Muscle of leg (tissue), 11 donors: ENCODE measurements around the gene KLF15. TPM values are rescaled to one million over a fixed set of nuclear protein-coding genes. Genes with fewer than 3 reads are reported as not detected.
"Not testable (repeated sequence)": the region's sequence is repeated elsewhere in the genome, so short reads cannot be mapped to it uniquely, and the experiment has no call there.

Source experiments
- DNase-seq: peaks from one replicate; pipeline ENCODE4 v3.0.0; 2013
- H3K27ac ChIP-seq: one replicate; pipeline ENCODE4 v1.5.1; 2013; ENCODE audit warnings: mild to moderate bottlenecking, low read length, control low read depth
- H3K27me3 ChIP-seq: one replicate; pipeline ENCODE4 v1.6.1; 2013; ENCODE audit warnings: low read length; ENCODE audit not compliant: control insufficient read depth, insufficient read depth
- H3K36me3 ChIP-seq: one replicate; pipeline ENCODE4 v1.6.1; 2013; ENCODE audit warnings: low read length; ENCODE audit not compliant: control insufficient read depth, insufficient read depth
- H3K4me1 ChIP-seq: one replicate; pipeline ENCODE4 v1.6.1; 2013; ENCODE audit warnings: low read length; ENCODE audit not compliant: control insufficient read depth, insufficient read depth
- H3K4me3 ChIP-seq: one replicate; pipeline ENCODE4 v1.5.1; 2013; ENCODE audit warnings: low read length, control low read depth
- H3K9me3 ChIP-seq: replicated peaks from 2 replicates; pipeline ENCODE4 v1.6.1; 2013; ENCODE audit warnings: low read depth, low read length; ENCODE audit not compliant: control insufficient read depth
- WGBS: methylation state at CpG from one replicate; pipeline ENCODE4 v1.1.5; 2013; ENCODE audit warnings: missing lambda C conversion rate; ENCODE audit not compliant: insufficient coverage; 5-methylcytosine and 5-hydroxymethylcytosine counted together
- polyA plus RNA-seq, 8 donors: library from polyadenylated mRNA; unstranded; fragments of 120-200 nt; gene quantifications; one replicate each; pipeline versions ENCODE4 v1.2.1 to v1.2.3, GENCODE V29; 2013; ENCODE audit warnings: inconsistent platforms in 1 of 8, low replicate concordance in 1 of 8; ENCODE audit not compliant: insufficient read length in 8 of 8, insufficient read depth in 1 of 8
- total RNA-seq: library from RNA; stranded (reverse); fragments of 120-200 nt; gene quantifications from one replicate; pipeline ENCODE4 v1.2.4, GENCODE V29; 2013

The KLF15 gene
- total and polyA plus RNA-seq, 9 donors: 0.64 to 2.1 (median 0.93) TPM

DNA sequence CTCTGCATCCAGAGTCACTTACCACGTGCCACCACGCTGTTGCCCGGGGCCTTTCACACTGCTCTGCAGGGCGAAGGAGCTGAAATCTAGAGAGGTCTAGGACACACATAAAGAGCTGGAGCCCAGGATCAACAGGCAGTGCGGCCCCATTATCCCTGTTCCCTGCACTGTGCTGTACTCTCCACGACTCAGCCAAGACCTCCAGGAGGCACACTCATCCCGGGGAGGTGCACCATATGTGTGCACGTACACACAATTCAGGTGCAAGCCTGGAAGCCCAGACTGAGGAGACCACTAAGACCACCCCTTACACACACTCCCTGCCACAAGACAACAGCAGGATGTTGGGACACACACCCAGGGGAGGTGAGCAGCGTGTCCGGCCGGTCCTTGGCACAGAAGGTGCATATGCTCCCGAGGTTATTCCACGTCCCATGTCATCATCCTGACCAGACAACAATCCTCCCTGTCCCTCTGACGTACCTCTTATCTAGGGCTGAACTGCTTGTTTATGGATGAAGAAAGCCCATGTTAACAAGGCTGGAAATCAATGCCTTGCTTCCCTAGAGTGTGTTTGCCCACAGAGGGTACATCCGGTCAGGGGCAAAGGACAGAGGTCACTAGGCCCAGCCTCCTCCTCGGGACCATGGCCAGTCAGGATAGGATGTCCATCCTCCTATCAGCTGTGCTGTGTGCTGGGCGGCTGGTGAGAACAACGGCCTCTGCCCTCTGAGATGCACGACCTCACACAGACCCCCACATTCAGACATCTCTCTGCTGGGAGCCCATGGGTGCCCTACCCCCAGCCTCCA lies 16.1 kb downstream of the KLF15 start:
- Histone ChIP-seq H3K4me1 (peaks cover 2% of the 10 kb centered on the region), H3K36me3 (no peaks in the 10 kb centered on the region), H3K27me3 (peaks cover 4% of the 10 kb centered on the region), H3K9me3 (no peaks in the 10 kb centered on the region), H3K4me3 (no peak overlapping the region), H3K27ac (no peak overlapping the region)
- WGBS: 84% methylated on average over 16 of the region's 19 CpGs
- DNase-seq: no peak

DNA sequence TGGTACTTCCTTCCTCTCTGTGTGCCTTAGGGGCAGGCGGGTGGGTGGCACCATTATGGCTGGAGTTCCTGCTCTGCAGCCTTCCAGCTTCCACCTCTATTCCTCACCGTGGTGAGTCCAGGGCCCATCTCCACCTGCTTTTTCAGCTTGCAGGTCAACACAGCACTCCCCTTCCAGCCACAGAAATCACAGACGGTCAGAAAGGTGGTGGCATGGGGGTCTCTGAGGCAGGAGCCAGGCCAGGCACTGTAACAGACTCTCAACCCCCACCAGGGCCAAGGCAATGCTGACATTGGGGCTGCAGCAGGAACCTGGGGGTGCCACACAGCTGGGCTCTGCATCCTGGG lies 16.6 kb downstream of the KLF15 start:
- Histone ChIP-seq H3K27ac (no peak overlapping the region), H3K9me3 (no peaks in the 10 kb centered on the region), H3K4me1 (peaks cover 2% of the 10 kb centered on the region), H3K36me3 (no peaks in the 10 kb centered on the region), H3K4me3 (no peak overlapping the region), H3K27me3 (peaks cover 4% of the 10 kb centered on the region)
- no peak for DNase-seq
- no CpG with 5 or more reads among the region's 3 CpGs for WGBS

- peaks cover 4% of the 10 kb centered on the region for H3K27me3 ChIP-seq
- no peak overlapping the region for H3K27ac ChIP-seq
- no peaks in the 10 kb centered on the region for H3K36me3 ChIP-seq
- 57% methylated on average over 4 of the region's 4 CpGs for WGBS
- peaks cover 2% of the 10 kb centered on the region for H3K4me1 ChIP-seq
- H3K4me3 ChIP-seq: no peak overlapping the region
- DNase-seq: peak; percentile 27
- H3K9me3 ChIP-seq: no peaks in the 10 kb centered on the region
Measured at GRCh38 chr3:126340081-126340511, 17.1 kb downstream of the KLF15 start.

GRCh38 chr3:126339466-126339865 lies 17.7 kb downstream of the KLF15 start:
- Histone ChIP-seq H3K27me3 (peaks cover 4% of the 10 kb centered on the region), H3K36me3 (no peaks in the 10 kb centered on the region), H3K9me3 (no peaks in the 10 kb centered on the region), H3K27ac (no peak overlapping the region), H3K4me3 (no peak overlapping the region), H3K4me1 (peaks cover 2% of the 10 kb centered on the region)
- DNase-seq: no peak
- WGBS: 85% methylated on average over 4 of the region's 4 CpGs

DNA sequence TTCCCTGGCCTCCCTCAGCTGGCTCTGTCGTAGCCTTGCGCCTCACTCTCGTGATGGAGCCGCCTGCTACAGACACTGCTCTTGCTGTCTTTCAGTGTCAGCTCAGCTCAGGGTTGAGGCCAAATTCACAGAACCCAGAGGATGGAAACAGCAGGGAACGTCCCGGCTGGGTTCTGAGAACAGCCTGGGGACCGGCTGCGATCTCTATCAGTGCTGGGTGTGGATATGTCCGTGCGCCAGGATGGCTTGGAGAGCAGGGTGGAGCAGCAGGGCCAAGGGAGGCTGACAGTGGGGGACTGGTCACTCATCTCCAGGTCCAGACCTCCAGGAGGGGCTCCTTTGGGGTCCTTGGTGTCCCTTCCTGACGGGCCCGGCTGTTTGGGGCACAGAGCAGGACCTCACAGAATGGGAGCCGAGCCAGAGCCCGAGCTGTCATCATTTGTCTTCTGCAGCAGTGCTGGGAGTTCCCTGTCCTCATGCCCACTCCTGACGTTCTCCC lies 18.4 kb downstream of the KLF15 start:
- H3K4me1 ChIP-seq: peaks cover 2% of the 10 kb centered on the region
- WGBS: 35% methylated on average over 15 of the region's 15 CpGs
- no peaks in the 10 kb centered on the region for H3K36me3 ChIP-seq
- no peak overlapping the region for H3K4me3 ChIP-seq
- DNase-seq: no peak
- peaks cover 4% of the 10 kb centered on the region for H3K27me3 ChIP-seq
- H3K9me3 ChIP-seq: no peaks in the 10 kb centered on the region
- no peak overlapping the region for H3K27ac ChIP-seq

- Histone ChIP-seq H3K9me3 (no peaks in the 10 kb centered on the region), H3K4me3 (no peak overlapping the region), H3K4me1 (peaks cover 2% of the 10 kb centered on the region), H3K36me3 (no peaks in the 10 kb centered on the region), H3K27ac (no peak overlapping the region), H3K27me3 (peaks cover 4% of the 10 kb centered on the region)
- 82% methylated on average over 8 of the region's 11 CpGs for WGBS
- DNase-seq: no peak
Measured at GRCh38 chr3:126337980-126338651, 19.1 kb downstream of the KLF15 start.

DNA sequence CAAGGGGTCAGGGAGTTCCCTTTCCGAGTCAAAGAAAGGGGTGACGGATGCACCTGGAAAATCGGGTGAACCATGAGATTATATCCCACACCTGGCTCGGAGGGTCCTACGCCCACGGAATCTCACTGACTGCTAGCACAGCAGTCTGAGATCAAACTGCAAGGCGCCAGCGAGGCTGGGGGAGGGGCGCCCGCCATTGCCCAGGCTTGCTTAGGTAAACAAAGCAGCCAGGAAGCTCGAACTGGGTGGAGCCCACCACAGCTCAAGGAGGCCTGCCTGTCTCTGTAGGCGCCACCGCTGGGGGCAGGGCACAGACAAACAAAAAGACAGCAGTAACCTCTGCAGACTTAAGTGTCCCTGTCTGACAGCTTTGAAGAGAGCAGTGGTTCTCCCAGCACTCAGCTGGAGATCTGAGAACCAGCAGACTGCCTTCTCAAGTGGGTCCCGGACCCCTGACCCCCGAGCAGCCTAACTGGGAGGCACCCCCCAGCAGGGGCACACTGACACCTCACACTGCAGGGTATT lies 25.3 kb downstream of the KLF15 start:
- DNase-seq, H3K36me3 ChIP-seq: not testable (repeated sequence)

GRCh38 chr3:126329927-126330725 lies 27.1 kb downstream of the KLF15 start:
- Histone ChIP-seq H3K36me3 (no peaks in the 10 kb centered on the region), H3K9me3 (peaks cover 14% of the 10 kb centered on the region), H3K4me1 (no peaks in the 10 kb centered on the region), H3K4me3 (no peak overlapping the region), H3K27me3 (no peaks in the 10 kb centered on the region), H3K27ac (no peak overlapping the region)
- 92% methylated on average over 3 of the region's 7 CpGs for WGBS
- no peak for DNase-seq

More for the DNA sequence above, 25.3 kb downstream of the KLF15 start:
- H3K9me3 ChIP-seq: peaks cover 14% of the 10 kb centered on the region
- H3K4me1 ChIP-seq, H3K27ac ChIP-seq, H3K27me3 ChIP-seq, H3K4me3 ChIP-seq: not testable (repeated sequence)
- WGBS: 75% methylated on average over 4 of the region's 15 CpGs

- H3K27me3 ChIP-seq: peaks cover 2% of the 10 kb centered on the region
- H3K27ac ChIP-seq: no peak overlapping the region
- H3K4me3 ChIP-seq: no peak overlapping the region
- H3K36me3 ChIP-seq: no peaks in the 10 kb centered on the region
- no peak for DNase-seq
- peaks cover 14% of the 10 kb centered on the region for H3K9me3 ChIP-seq
- WGBS: 73% methylated on average over 2 of the region's 4 CpGs
- H3K4me1 ChIP-seq: no peaks in the 10 kb centered on the region
Measured at GRCh38 chr3:126326629-126327028, 30.6 kb downstream of the KLF15 start.
